ENCODE measurements around the gene AGAP3. TPM values are rescaled to one million over a fixed set of nuclear protein-coding genes. Genes with fewer than 3 reads are reported as not detected.
A peak's percentile ranks its signal among the peaks of the same experiment; 100 is the strongest.

Gene AGAP3
- polyA plus RNA-seq, 1 donor = 65.0 TPM

GRCh38 chr7:151057506-151057988 lies 28.7 kb upstream of the AGAP3 start, which contains the start of gene CDK5:
Gene CDK5 (minus strand): TSS chr7:151057897. CDS start chr7:151057848, 49 bp downstream.
- DNase-seq = no peak

GRCh38 chr7:151057989-151058780 lies 28.1 kb upstream of the AGAP3 start:
- DNase-seq = peak; percentile 98

GRCh38 chr7:151058781-151059366 lies 27.4 kb upstream of the AGAP3 start:
- DNase-seq = no peak

- peak; percentile 87 for DNase-seq
Measured at GRCh38 chr7:151059367-151060112, 26.7 kb upstream of the AGAP3 start, which contains the start of gene SLC4A2. Gene SLC4A2 (plus strand): TSS chr7:151059589. CDS start chr7:151061988, 2,399 bp downstream.

- no peak for DNase-seq
Measured at GRCh38 chr7:151060113-151060415, 26.2 kb upstream of the AGAP3 start.

- no peak for DNase-seq
Measured at GRCh38 chr7:151060416-151061212, 25.7 kb upstream of the AGAP3 start.

GRCh38 chr7:151061213-151062110 lies 24.8 kb upstream of the AGAP3 start:
- DNase-seq = no peak

- no peak for DNase-seq
Measured at GRCh38 chr7:151062111-151062398, 24.2 kb upstream of the AGAP3 start.

- peak; percentile 77 for DNase-seq
Measured at GRCh38 chr7:151062399-151063211, 23.7 kb upstream of the AGAP3 start.

- no peak for DNase-seq
Measured at GRCh38 chr7:151063212-151063561, 23.1 kb upstream of the AGAP3 start.

- no peak for DNase-seq
Measured at GRCh38 chr7:151064454-151064853, 21.8 kb upstream of the AGAP3 start.

- no peak for DNase-seq
Measured at GRCh38 chr7:151064993-151065392, 21.3 kb upstream of the AGAP3 start.

- no peak for DNase-seq
Measured at GRCh38 chr7:151065516-151065915, 20.8 kb upstream of the AGAP3 start.

GRCh38 chr7:151066273-151066974 lies 19.9 kb upstream of the AGAP3 start:
- DNase-seq = no peak

- no peak for DNase-seq
Measured at GRCh38 chr7:151068069-151068773, 18.1 kb upstream of the AGAP3 start.

- no peak for DNase-seq
Measured at GRCh38 chr7:151069841-151070573, 16.3 kb upstream of the AGAP3 start.

- no peak for DNase-seq
Measured at GRCh38 chr7:151070574-151070960, 15.7 kb upstream of the AGAP3 start.

Measured in left kidney (tissue), 2 donors.